Liver (tissue), 9 donors: ENCODE results near the gene VPS26A. TPM values are rescaled to one million over a fixed set of nuclear protein-coding genes. Genes with fewer than 3 reads are reported as not detected.

ENCODE experiments used
- DNase-seq: peaks from one replicate; pipeline ENCODE4 v3.0.0-alpha.2; 2017; ENCODE audit warnings: low spot score
- H3K27ac ChIP-seq, 2 donors: one replicate each; pipeline ENCODE4 v1.7.0; 2013; ENCODE audit warnings: inconsistent platforms in 2 of 2, low read length in 2 of 2, control low read depth in 1 of 2, low read depth in 1 of 2, mild to moderate bottlenecking in 1 of 2
- H3K27me3 ChIP-seq, 4 donors: one replicate each; pipeline versions ENCODE4 v1.6.1 to v1.7.0; 2013; ENCODE audit warnings: low read length in 3 of 4, inconsistent platforms in 1 of 4, mild to moderate bottlenecking in 1 of 4, moderate library complexity in 1 of 4; ENCODE audit not compliant: control insufficient read depth in 4 of 4, insufficient read depth in 4 of 4
- H3K36me3 ChIP-seq, 4 donors: one replicate each; pipeline versions ENCODE4 v1.6.1 to v1.7.0; 2013; ENCODE audit warnings: low read length in 3 of 4, mild to moderate bottlenecking in 3 of 4, low read depth in 1 of 4, moderate library complexity in 1 of 4; ENCODE audit not compliant: control insufficient read depth in 4 of 4, insufficient read depth in 3 of 4
- H3K4me1 ChIP-seq, 4 donors: one replicate each; pipeline versions ENCODE4 v1.6.1 to v1.7.0; 2013; ENCODE audit warnings: low read length in 3 of 4, mild to moderate bottlenecking in 3 of 4, moderate library complexity in 1 of 4; ENCODE audit not compliant: control insufficient read depth in 4 of 4, insufficient read depth in 4 of 4
- H3K4me3 ChIP-seq, 3 donors: one replicate each; pipeline versions ENCODE4 v1.6.1 to v1.7.0; 2013; ENCODE audit warnings: low read length in 3 of 3, control low read depth in 1 of 3, low read depth in 1 of 3, mild to moderate bottlenecking in 1 of 3
- H3K9ac ChIP-seq, 2 donors: one replicate each; pipeline ENCODE4 v1.7.0; 2013; ENCODE audit warnings: low read length in 2 of 2, mild to moderate bottlenecking in 2 of 2, moderate library complexity in 2 of 2, control low read depth in 1 of 2, low read depth in 1 of 2
- H3K9me3 ChIP-seq, 4 donors: one replicate each; pipeline versions ENCODE4 v1.6.1 to v1.7.0; 2013; ENCODE audit warnings: low read length in 3 of 4; ENCODE audit not compliant: control insufficient read depth in 4 of 4
- EGR1 ChIP-seq, 2 donors: IDR thresholded peaks; 2 replicates each; pipeline ENCODE4 v1.6.1; 2016 to 2018; ENCODE audit warnings: antibody characterized with exemption in 2 of 2, low read depth in 2 of 2
- FOXA1 ChIP-seq: IDR thresholded peaks from 2 replicates; pipeline ENCODE4 v1.6.1; 2016; ENCODE audit warnings: antibody characterized with exemption
- FOXA2 ChIP-seq: IDR thresholded peaks from 2 replicates; pipeline ENCODE4 v1.6.1; 2016; ENCODE audit warnings: antibody characterized with exemption
- GABPA ChIP-seq, 2 donors: IDR thresholded peaks in 1 of 2; conservative IDR thresholded peaks in 1 of 2; 2 replicates each; pipeline ENCODE4 v1.6.1; 2016; ENCODE audit warnings: antibody characterized with exemption in 2 of 2, mild to moderate bottlenecking in 1 of 2, moderate library complexity in 1 of 2
- HNF4A ChIP-seq, 2 donors: conservative IDR thresholded peaks; 2 replicates each; pipeline ENCODE4 v1.6.1; 2016; ENCODE audit warnings: antibody characterized with exemption in 2 of 2, mild to moderate bottlenecking in 2 of 2
- HNF4G ChIP-seq: IDR thresholded peaks from 2 replicates; pipeline ENCODE4 v1.6.1; 2016; ENCODE audit warnings: antibody characterized with exemption
- JUND ChIP-seq, 2 donors: IDR thresholded peaks; 2 replicates each; pipeline ENCODE4 v1.6.1; 2016; ENCODE audit warnings: antibody characterized with exemption in 2 of 2
- NR2F2 ChIP-seq: IDR thresholded peaks from 2 replicates; pipeline ENCODE4 v1.6.1; 2016; ENCODE audit warnings: antibody characterized with exemption
- RAD21 ChIP-seq, 2 donors: IDR thresholded peaks; 2 replicates each; pipeline ENCODE4 v1.6.1; 2016; ENCODE audit warnings: antibody characterized with exemption in 2 of 2, mild to moderate bottlenecking in 2 of 2
- RXRA ChIP-seq, 2 donors: IDR thresholded peaks; 2 replicates each; pipeline ENCODE4 v1.6.1; 2017 to 2018; ENCODE audit warnings: antibody characterized with exemption in 2 of 2, mild to moderate bottlenecking in 1 of 2
- SP1 ChIP-seq: IDR thresholded peaks from 2 replicates; pipeline ENCODE4 v1.6.1; 2018; ENCODE audit warnings: antibody characterized with exemption, mild to moderate bottlenecking
- TAF1 ChIP-seq: conservative IDR thresholded peaks from 2 replicates; pipeline ENCODE4 v1.6.1; 2016; ENCODE audit warnings: antibody characterized with exemption, mild to moderate bottlenecking
- YY1 ChIP-seq: IDR thresholded peaks from 2 replicates; pipeline ENCODE4 v1.6.1; 2016; ENCODE audit warnings: antibody characterized with exemption, mild to moderate bottlenecking
- WGBS: extraction: QIAGEN DNeasy Blood & Tissue Kit; methylation state at CpG from one replicate; pipeline ENCODE4 v1.1.7; 2013; 5-methylcytosine and 5-hydroxymethylcytosine counted together
- polyA plus RNA-seq, 2 donors: library from polyadenylated mRNA; stranded (reverse) in 1 of 2; unstranded in 1 of 2; fragments of 200-250 nt in 1 of 2; fragments of >200 nt in 1 of 2; fragmentation: Nextera tagmentation in 1 of 2; extraction: Ambion mirVana in 1 of 2; gene quantifications; one replicate each; pipeline versions ENCODE4 v1.2.1 to v1.2.3, GENCODE V29; 2013 to 2015
- total RNA-seq, 2 donors: library from RNA; depleted of rRNA; stranded (reverse); fragments of >200 nt; gene quantifications; one replicate each; pipeline ENCODE4 v1.2.3, GENCODE V29; 2014
- TF ChIP-seq, protein P1 (sequence below): IDR thresholded peaks from 2 replicates; pipeline ENCODE4 v1.6.1; 2016; ENCODE audit warnings: antibody characterized with exemption
- TF ChIP-seq, protein P2 (sequence below): IDR thresholded peaks from 2 replicates; pipeline ENCODE4 v1.6.1; 2016; ENCODE audit warnings: antibody characterized with exemption
- TF ChIP-seq, protein P3 (sequence below): fragments of 150-350 bp; IDR thresholded peaks from 2 replicates; pipeline ENCODE4 v1.5.1; 2017; ENCODE audit warnings: improper control_type of control experiment, low read depth, low read length; ENCODE audit not compliant: missing input control
- TF ChIP-seq, protein P4 (sequence below): IDR thresholded peaks from 2 replicates; pipeline ENCODE4 v1.6.1; 2016; ENCODE audit warnings: antibody characterized with exemption
- TF ChIP-seq, protein P5 (sequence below): IDR thresholded peaks from 2 replicates; pipeline ENCODE4 v1.6.1; 2016; ENCODE audit warnings: antibody characterized with exemption, mild to moderate bottlenecking
- donor health status: healthy.
- donor health status: healthy.
- donor health status: healthy.
- donor health status: healthy.
- donor health status: healthy.

Gene VPS26A
- total and polyA plus RNA-seq, 4 donors, result 10.9 to 21.4 (median 14.5) TPM

DNA sequence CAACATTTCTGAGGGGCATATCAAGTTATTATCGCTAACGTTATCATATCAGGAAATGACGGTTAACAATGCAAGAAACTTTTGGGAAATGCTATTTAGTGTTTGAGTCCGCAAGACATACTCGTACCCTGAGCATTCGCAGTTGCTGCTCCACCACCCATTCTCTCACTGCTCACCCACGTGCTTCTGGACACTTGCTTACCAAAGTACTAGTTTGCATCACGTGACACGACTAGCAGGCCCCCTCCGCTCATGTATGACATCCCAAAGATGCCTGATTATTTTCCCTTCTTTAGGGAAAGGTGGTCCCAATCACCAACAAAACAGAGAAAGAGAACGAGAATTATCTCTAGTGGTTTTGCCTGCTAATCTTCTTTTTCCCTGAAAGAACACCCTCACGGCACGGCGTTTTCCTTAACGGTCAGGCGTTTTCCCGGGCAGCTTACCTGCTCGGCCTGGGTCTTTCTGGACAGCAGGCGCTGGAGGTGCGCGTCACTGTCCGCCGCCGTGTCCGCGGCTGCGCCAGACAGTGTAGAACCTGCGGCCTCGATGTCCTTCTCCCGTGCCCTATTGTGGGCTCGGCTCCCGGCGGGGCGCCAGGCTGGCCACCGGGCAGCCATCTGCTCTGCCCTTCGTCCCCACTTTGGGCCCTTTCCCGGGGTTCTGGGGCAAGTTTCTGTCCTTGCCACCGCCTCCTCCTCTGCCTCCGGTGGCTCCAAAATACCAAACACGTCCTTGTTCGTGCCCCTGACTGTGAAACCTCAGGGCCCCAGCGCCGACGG is 56.0 kb downstream of the VPS26A start, which contains the start of gene SUPV3L1:
TSS of gene SUPV3L1 (plus strand) at position 492 of the 782 bp plus-strand sequence. CDS start at position 550, 58 bp downstream.
- TF ChIP-seq TAF1 (peak; percentile 92), RAD21 (IDR thresholded peaks at IDR 0.05) (peak; percentile 30 to 32), JUND (IDR thresholded peaks at IDR 0.05) (peak; percentile 45 to 58), FOXA1 (peak; percentile 37), YY1 (peak; percentile 69), GABPA (IDR thresholded peaks at IDR 0.05 in 1 of 2, conservative IDR thresholded peaks at IDR 0.05 in 1 of 2) (peak in 1 of 2 donors; percentile 61), SP1 (peak; percentile 77), NR2F2 (no peak), HNF4A (conservative IDR thresholded peaks at IDR 0.05) (peak; percentile 45 to 52), RXRA (IDR thresholded peaks at IDR 0.05) (peak; percentile 28 to 41), FOXA2 (no peak), EGR1 (IDR thresholded peaks at IDR 0.05; ENCODE audit: low read depth in 2 of 2) (peak in 1 of 2 donors; percentile 46), HNF4G (no peak)
- TF ChIP-seq, protein P1, sequence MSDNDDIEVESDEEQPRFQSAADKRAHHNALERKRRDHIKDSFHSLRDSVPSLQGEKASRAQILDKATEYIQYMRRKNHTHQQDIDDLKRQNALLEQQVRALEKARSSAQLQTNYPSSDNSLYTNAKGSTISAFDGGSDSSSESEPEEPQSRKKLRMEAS, result peak; percentile 99
- TF ChIP-seq, protein P2, sequence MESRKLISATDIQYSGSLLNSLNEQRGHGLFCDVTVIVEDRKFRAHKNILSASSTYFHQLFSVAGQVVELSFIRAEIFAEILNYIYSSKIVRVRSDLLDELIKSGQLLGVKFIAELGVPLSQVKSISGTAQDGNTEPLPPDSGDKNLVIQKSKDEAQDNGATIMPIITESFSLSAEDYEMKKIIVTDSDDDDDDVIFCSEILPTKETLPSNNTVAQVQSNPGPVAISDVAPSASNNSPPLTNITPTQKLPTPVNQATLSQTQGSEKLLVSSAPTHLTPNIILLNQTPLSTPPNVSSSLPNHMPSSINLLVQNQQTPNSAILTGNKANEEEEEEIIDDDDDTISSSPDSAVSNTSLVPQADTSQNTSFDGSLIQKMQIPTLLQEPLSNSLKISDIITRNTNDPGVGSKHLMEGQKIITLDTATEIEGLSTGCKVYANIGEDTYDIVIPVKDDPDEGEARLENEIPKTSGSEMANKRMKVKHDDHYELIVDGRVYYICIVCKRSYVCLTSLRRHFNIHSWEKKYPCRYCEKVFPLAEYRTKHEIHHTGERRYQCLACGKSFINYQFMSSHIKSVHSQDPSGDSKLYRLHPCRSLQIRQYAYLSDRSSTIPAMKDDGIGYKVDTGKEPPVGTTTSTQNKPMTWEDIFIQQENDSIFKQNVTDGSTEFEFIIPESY, result peak; percentile 67
- TF ChIP-seq, protein P3, sequence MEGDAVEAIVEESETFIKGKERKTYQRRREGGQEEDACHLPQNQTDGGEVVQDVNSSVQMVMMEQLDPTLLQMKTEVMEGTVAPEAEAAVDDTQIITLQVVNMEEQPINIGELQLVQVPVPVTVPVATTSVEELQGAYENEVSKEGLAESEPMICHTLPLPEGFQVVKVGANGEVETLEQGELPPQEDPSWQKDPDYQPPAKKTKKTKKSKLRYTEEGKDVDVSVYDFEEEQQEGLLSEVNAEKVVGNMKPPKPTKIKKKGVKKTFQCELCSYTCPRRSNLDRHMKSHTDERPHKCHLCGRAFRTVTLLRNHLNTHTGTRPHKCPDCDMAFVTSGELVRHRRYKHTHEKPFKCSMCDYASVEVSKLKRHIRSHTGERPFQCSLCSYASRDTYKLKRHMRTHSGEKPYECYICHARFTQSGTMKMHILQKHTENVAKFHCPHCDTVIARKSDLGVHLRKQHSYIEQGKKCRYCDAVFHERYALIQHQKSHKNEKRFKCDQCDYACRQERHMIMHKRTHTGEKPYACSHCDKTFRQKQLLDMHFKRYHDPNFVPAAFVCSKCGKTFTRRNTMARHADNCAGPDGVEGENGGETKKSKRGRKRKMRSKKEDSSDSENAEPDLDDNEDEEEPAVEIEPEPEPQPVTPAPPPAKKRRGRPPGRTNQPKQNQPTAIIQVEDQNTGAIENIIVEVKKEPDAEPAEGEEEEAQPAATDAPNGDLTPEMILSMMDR, result no peak
- TF ChIP-seq, protein P4, sequence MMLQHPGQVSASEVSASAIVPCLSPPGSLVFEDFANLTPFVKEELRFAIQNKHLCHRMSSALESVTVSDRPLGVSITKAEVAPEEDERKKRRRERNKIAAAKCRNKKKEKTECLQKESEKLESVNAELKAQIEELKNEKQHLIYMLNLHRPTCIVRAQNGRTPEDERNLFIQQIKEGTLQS, result peak; percentile 70
- TF ChIP-seq, protein P5, sequence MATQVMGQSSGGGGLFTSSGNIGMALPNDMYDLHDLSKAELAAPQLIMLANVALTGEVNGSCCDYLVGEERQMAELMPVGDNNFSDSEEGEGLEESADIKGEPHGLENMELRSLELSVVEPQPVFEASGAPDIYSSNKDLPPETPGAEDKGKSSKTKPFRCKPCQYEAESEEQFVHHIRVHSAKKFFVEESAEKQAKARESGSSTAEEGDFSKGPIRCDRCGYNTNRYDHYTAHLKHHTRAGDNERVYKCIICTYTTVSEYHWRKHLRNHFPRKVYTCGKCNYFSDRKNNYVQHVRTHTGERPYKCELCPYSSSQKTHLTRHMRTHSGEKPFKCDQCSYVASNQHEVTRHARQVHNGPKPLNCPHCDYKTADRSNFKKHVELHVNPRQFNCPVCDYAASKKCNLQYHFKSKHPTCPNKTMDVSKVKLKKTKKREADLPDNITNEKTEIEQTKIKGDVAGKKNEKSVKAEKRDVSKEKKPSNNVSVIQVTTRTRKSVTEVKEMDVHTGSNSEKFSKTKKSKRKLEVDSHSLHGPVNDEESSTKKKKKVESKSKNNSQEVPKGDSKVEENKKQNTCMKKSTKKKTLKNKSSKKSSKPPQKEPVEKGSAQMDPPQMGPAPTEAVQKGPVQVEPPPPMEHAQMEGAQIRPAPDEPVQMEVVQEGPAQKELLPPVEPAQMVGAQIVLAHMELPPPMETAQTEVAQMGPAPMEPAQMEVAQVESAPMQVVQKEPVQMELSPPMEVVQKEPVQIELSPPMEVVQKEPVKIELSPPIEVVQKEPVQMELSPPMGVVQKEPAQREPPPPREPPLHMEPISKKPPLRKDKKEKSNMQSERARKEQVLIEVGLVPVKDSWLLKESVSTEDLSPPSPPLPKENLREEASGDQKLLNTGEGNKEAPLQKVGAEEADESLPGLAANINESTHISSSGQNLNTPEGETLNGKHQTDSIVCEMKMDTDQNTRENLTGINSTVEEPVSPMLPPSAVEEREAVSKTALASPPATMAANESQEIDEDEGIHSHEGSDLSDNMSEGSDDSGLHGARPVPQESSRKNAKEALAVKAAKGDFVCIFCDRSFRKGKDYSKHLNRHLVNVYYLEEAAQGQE, result peak; percentile 26

More for the DNA sequence above, 56.0 kb downstream of the VPS26A start, which contains the start of gene SUPV3L1:
- H3K36me3 ChIP-seq, result peaks cover 0 to 5% (median 0%) of the 10 kb centered on the region in 4 donors
- DNase-seq, result peak; percentile 93
- H3K9me3 ChIP-seq, result no peaks in the 10 kb centered on the region
- under 1% methylated on average over 44 of the region's 44 CpGs for WGBS
- H3K9ac ChIP-seq, result peak within 1 kb of the TSS; percentile 91 to 96
- peak within 1 kb of the TSS; percentile 73 to 99 (median 93) for H3K4me3 ChIP-seq
- peak within 1 kb of the TSS; percentile 83 to 92 for H3K27ac ChIP-seq
- H3K27me3 ChIP-seq, result no peaks in the 10 kb centered on the region
- H3K4me1 ChIP-seq, result peaks cover 0 to 26% (median 20%) of the 10 kb centered on the region in 4 donors
